CD4-positive, alpha-beta T cell treated with Interferon gamma for 1 hour (primary cell): ENCODE data around the gene ATP13A3.

Source experiments
- DNase-seq: peaks from one replicate; pipeline ENCODE4 v3.0.0-alpha.2; 2020

ATP13A3 gene

GRCh38 chr3:194390835-194391234 lies 96.0 kb downstream of the ATP13A3 start:
- no peak for DNase-seq

- DNase-seq: no peak
Measured at GRCh38 chr3:194389269-194389668, 97.5 kb downstream of the ATP13A3 start.

- DNase-seq: no peak
Measured at GRCh38 chr3:194387926-194388418, 98.8 kb downstream of the ATP13A3 start.

- DNase-seq: no peak
Measured at GRCh38 chr3:194387276-194387675, 99.5 kb downstream of the ATP13A3 start.

DNA sequence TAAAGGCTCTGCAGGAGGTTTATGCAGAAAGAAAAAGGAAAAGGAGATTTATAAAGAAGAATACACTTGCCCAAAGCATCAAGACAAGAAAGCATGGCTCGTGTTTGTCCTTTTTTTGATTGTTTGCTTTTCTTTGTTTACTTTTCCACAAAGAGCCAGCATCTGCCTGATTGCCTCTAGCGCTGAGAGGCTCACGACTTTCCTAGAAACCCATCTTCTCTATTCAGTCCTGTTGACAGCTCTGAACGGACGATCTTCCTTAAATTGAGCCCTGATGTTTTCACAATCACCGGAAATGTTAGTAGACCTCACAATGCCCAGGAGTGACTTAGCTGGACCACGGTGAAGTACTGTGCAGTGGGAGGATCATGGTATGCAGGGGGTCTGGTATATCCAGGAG lies 100.2 kb downstream of the ATP13A3 start:
- DNase-seq: no peak

DNA sequence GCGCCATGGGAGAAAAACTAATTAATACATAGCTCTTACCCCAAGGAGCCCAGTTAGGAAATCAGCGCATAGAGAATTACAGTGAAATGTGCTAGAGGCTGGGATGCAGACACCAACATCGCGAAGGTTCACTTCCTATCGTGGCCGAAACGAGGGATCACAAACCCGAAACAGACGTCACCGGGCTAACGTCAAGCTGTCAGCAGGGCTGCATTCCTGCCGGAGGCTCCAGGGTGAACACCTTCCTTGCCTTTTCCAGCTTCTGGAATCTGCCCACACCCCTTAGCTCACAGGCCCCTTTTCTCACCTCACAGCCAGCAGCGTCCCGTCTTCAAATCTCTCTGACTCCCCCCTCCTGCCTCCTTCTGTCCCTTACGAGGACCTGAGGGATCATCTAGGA lies 100.7 kb downstream of the ATP13A3 start:
- no peak for DNase-seq

DNA sequence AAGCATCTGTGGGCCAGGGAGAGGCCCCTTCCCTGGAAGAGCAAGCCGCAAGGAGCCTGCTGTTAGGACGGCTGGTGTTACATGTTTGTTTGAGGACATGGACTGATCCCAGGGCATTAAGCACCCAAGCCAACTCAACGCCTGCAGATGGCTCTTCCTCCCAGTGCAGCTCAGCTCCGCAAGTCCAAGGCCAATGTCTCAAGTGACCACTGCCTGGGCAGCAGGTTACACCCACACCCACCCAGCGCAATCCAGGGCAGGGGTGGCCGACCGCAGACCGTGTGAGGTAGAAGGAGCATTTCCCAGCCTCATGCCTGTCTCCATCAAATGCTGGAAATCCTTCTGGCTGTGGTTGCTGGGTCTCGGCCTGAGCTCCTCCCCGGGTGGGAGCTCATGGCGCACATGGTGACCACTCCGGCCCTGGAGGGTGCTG lies 102.2 kb downstream of the ATP13A3 start:
- no peak for DNase-seq

DNA sequence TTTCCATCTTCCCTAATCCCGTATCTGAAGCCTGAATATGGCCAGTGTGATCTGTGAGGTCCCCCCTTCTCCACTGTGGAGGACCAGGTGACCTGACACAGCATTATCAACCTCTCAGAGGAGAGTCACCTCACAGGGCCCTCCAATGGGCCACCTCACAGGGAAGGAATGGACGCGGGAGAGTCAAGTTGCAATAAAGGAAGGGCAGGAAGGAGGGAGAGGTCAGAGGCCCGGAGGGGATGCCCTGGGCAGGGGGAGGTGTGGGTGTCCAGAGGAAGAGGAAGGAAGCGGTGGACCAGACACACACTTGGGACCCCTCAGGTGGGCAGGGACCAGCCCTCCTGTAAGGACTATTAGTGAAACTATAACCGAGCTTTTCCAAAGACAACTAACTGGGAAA lies 102.6 kb downstream of the ATP13A3 start:
- no peak for DNase-seq

GRCh38 chr3:194383276-194383940 lies 103.4 kb downstream of the ATP13A3 start:
- DNase-seq: no peak

DNA sequence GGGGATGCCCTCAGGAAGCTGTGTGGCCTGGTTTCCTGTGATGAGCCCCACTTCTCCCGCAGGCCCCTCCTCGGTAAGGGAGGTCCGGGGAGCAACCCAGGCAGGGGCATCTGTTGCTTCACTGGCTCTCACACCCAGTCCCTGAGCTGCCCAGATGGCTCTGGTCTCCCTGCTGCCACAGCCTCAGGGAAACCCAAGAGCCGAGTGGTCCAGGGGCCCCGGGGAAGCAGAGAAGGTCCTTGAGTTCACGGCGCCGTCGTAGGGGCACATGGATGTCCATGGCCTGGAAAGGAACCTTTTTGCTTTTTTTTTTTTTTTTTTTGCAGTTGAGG lies 103.9 kb downstream of the ATP13A3 start:
- DNase-seq: no peak

GRCh38 chr3:194382196-194382891 lies 104.5 kb downstream of the ATP13A3 start:
- no peak for DNase-seq

- no peak for DNase-seq
Measured at GRCh38 chr3:194381460-194381875, 105.3 kb downstream of the ATP13A3 start.

GRCh38 chr3:194380326-194380725 lies 106.5 kb downstream of the ATP13A3 start:
- DNase-seq: no peak

- DNase-seq: no peak
Measured at GRCh38 chr3:194379651-194380050, 107.2 kb downstream of the ATP13A3 start.

- no peak for DNase-seq
Measured at GRCh38 chr3:194379231-194379630, 107.6 kb downstream of the ATP13A3 start.

GRCh38 chr3:194377708-194378107 lies 109.1 kb downstream of the ATP13A3 start:
- DNase-seq: no peak

GRCh38 chr3:194376241-194376560 lies 110.6 kb downstream of the ATP13A3 start:
- DNase-seq: no peak

DNA sequence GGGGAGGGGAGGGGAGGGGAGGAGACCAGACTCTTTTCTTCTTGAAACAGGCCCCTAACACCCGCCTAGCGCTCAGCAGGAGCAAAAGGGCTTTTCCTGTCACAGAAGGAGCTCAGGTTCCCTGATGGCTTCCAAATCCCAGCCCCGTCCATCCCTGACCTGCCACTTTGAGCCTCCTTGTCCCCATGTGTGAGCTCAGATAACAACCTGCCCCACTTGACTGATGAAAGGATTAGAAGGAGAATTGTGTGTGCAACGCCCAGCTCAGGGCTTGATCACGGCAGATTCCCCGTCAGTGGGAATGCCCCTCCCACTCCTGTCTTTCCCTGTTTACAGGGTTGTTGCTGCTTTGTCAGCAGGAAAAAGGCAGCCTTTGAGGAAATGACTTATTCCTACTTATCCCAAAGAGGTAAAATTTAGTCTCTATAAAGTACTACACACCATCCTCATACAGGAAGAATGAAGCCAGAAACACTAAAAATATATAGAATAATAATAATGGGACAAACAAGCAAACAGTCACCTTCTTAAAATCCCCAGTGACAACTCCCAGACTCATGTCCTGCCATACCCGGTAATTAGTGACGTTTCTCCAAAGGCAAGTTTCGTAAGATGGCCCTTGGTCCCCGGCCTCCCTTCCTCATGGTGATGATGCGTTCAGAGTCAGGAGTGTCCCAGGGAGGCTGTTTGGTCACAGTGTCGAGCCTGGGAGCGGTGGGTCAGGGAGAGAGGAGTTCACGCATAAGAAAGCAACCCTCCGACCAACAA lies 111.1 kb downstream of the ATP13A3 start:
- no peak for DNase-seq

DNA sequence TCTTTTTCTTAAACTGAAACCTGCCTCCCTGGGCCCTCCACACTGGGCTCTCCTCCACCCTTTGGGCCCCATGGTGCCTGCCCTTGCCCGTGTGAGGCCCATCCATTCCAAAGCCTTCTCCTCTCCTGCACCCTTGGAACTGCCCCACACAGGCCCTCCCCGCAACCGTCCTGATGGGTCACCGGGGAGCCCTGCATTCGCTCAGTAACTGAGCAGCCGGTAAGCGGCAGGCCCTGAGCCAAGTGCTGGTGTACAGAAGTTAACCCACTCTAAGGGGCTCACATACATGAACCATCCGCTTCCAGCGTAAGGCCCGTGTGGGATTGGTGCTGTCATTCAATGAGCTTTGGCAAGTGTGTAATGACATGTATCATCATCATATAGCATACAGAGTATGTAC lies 111.9 kb downstream of the ATP13A3 start:
- DNase-seq: no peak

DNA sequence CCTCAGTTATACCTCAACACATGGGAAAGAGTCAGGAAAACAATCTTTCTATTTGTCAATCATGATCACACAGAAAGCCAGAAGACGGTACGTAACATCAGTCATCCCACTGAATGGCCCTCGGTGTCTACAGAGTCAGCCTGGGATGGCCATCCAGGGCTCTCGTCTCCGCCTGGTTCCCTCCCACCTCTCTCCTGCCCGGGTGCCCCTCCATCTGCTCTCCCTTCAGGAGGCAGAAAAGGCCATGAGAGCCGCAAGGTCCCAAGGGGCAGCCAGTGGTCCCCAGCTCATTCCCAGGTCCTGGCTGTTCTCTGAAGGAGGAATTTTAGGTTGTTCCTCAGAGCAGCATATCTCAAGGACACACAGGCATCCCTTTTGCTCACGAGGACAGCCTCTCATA lies 112.9 kb downstream of the ATP13A3 start:
- no peak for DNase-seq

- DNase-seq: no peak
Measured at GRCh38 chr3:194373028-194373427, 113.8 kb downstream of the ATP13A3 start.

DNA sequence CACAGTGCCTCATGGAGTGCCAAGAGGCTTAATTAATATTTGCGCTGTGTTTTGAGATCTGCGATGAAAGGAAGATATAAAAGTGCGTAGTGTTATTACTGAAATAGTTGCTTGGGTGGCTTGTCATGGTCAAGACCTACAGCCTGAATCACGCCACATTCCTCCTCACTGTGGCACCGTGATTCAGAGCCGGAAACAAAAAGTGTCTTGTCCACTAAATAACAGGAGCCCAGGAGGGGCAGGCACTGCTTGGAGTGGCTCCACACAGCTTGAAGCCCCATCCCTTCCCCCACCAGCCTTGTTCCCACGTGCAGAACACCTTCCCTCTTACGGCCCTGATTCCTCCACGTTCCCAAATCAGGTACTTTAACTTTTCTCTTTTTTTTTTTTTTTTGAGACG lies 116.0 kb downstream of the ATP13A3 start:
- DNase-seq: no peak

DNA sequence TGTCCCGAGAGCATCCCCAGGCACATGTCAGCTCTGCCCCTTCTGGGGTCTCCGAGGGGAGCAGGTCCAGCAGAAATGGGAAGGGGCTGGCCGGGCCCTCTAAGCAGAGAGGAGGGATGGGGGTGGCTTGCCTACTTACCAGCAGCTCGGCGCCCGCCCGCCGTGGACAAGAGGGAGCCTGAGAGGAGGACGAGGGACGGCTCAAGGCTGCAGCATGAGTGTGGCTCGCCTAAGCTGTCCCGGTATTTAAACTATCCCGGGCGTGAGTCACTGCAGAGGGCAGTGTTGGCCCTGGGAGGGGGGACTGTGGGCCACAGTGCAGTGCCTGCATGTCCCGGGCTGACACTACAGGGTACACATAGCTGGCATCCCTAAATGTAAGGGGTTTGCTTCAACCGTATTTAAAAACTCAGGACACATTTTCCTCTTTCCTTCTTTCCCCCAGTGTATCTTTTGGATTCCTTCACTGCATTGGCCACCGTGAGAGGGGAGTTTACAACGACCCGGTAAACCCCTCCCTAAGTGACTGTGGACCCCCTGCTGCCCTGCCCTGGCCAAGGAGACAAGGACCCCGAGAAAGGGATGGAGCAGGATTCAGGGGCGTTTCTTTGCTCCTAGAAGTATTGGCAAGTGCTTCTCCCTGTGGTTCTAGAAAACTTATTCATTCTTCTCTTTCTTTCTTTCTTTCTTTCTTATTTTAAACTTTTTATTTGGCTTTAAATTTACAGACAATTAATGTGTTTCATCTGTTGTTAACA lies 117.1 kb downstream of the ATP13A3 start, which contains the start of gene LRRC15:
Gene LRRC15, minus strand, starts transcription at position 222 of the 758 bp plus-strand sequence. CDS start 8,700 bp downstream, outside the sequence.
- no peak for DNase-seq
